Ishikawa (cell line): Measurements from ENCODE around the gene ASB4.

ENCODE experiments used
- EGR1 ChIP-seq: IDR thresholded peaks from 2 replicates; pipeline ENCODE4 v1.6.1; 2012
- FOXM1 ChIP-seq: IDR thresholded peaks from 2 replicates; pipeline ENCODE4 v1.6.1; 2012; ENCODE audit warnings: low read depth, borderline replicate concordance
- USF1 ChIP-seq: IDR thresholded peaks from 2 replicates; pipeline ENCODE4 v1.6.1; 2012
- ZBTB7A ChIP-seq: IDR thresholded peaks from 2 replicates; pipeline ENCODE4 v1.6.1; 2012; ENCODE audit warnings: low read depth

DNA sequence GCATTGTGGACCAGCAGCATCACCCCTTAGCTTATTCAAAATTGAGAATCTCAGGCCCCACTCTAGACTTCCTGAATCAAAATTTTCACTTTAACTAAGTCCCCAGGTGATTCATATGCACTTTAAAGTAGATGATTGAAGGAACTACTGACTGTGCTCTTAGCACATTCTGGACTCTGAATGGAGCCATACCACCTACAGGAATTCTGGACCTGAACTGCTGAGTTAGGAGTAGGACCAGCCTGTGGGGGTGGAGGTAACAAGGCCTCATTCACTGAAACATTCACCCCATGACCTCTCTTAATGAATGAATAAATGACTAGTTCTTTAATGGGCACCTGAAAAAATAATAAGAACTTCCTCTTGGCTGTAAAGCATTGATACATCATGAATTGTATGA is 103.3 kb downstream of the ASB4 start:
- no peak for TF ChIP-seq FOXM1
- TF ChIP-seq USF1: no peak
- no peak for TF ChIP-seq EGR1
- no peak for TF ChIP-seq ZBTB7A
